Measurements from ENCODE around the gene MVB12B. TPM values are rescaled to one million over a fixed set of nuclear protein-coding genes. Genes with fewer than 3 reads are reported as not detected.

MVB12B gene
- total RNA-seq, 1 experiment from 2014 or later: 3.2 TPM

GRCh38 chr9:126508171-126508591, 181.6 kb downstream of the MVB12B start:
- DNase-seq: no peak
- no peak overlapping the region for H3K4me3 ChIP-seq
- no peaks in the 10 kb centered on the region for H3K27me3 ChIP-seq
- no peaks in the 10 kb centered on the region for H3K36me3 ChIP-seq
- H3K9me3 ChIP-seq: no peaks in the 10 kb centered on the region

GRCh38 chr9:126508928-126509327, 182.3 kb downstream of the MVB12B start:
- DNase-seq: no peak
- Histone ChIP-seq H3K36me3 (no peaks in the 10 kb centered on the region), H3K4me3 (no peak overlapping the region), H3K27me3 (no peaks in the 10 kb centered on the region), H3K9me3 (no peaks in the 10 kb centered on the region)

GRCh38 chr9:126509718-126510117, 183.1 kb downstream of the MVB12B start:
- Histone ChIP-seq H3K4me3 (no peak overlapping the region), H3K9me3 (no peaks in the 10 kb centered on the region), H3K27me3 (no peaks in the 10 kb centered on the region), H3K36me3 (no peaks in the 10 kb centered on the region)
- no peak for DNase-seq

GRCh38 chr9:126510564-126510963, 183.9 kb downstream of the MVB12B start:
- DNase-seq: no peak
- Histone ChIP-seq H3K36me3 (no peaks in the 10 kb centered on the region), H3K27me3 (no peaks in the 10 kb centered on the region), H3K4me3 (no peak overlapping the region), H3K9me3 (no peaks in the 10 kb centered on the region)

GRCh38 chr9:126511411-126511810, 184.8 kb downstream of the MVB12B start:
- no peaks in the 10 kb centered on the region for H3K27me3 ChIP-seq
- H3K9me3 ChIP-seq: no peaks in the 10 kb centered on the region
- no peaks in the 10 kb centered on the region for H3K36me3 ChIP-seq
- no peak overlapping the region for H3K4me3 ChIP-seq
- DNase-seq: no peak

- no peaks in the 10 kb centered on the region for H3K9me3 ChIP-seq
- H3K36me3 ChIP-seq: no peaks in the 10 kb centered on the region
- no peaks in the 10 kb centered on the region for H3K27me3 ChIP-seq
- H3K4me3 ChIP-seq: no peak overlapping the region
- no peak for DNase-seq
Measured at GRCh38 chr9:126513159-126514036, 186.8 kb downstream of the MVB12B start.

- DNase-seq: peak; percentile 57
- Histone ChIP-seq H3K4me3 (no peak overlapping the region), H3K36me3 (no peaks in the 10 kb centered on the region), H3K27me3 (no peaks in the 10 kb centered on the region), H3K9me3 (no peaks in the 10 kb centered on the region)
Measured at GRCh38 chr9:126514037-126514821, 187.6 kb downstream of the MVB12B start.

- no peaks in the 10 kb centered on the region for H3K27me3 ChIP-seq
- H3K4me3 ChIP-seq: no peak overlapping the region
- H3K9me3 ChIP-seq: no peaks in the 10 kb centered on the region
- no peaks in the 10 kb centered on the region for H3K36me3 ChIP-seq
- DNase-seq: no peak
Measured at GRCh38 chr9:126515001-126515872, 188.6 kb downstream of the MVB12B start.

- no peak for DNase-seq
- no peaks in the 10 kb centered on the region for H3K36me3 ChIP-seq
- H3K27me3 ChIP-seq: no peaks in the 10 kb centered on the region
- no peak overlapping the region for H3K4me3 ChIP-seq
- no peaks in the 10 kb centered on the region for H3K9me3 ChIP-seq
Measured at GRCh38 chr9:126515873-126516505, 189.4 kb downstream of the MVB12B start.

GRCh38 chr9:126516561-126516935, 189.9 kb downstream of the MVB12B start:
- Histone ChIP-seq H3K4me3 (no peak overlapping the region; the same call in 1 of the 2 replicates), H3K36me3 (no peaks in the 10 kb centered on the region), H3K9me3 (no peaks in the 10 kb centered on the region), H3K27me3 (no peaks in the 10 kb centered on the region)
- DNase-seq: no peak

GRCh38 chr9:126516936-126517832, 190.6 kb downstream of the MVB12B start:
- Histone ChIP-seq H3K27me3 (no peaks in the 10 kb centered on the region), H3K4me3 (peak overlapping the region; percentile 39), H3K36me3 (no peaks in the 10 kb centered on the region), H3K9me3 (no peaks in the 10 kb centered on the region)
- DNase-seq: peak; percentile 77

- Histone ChIP-seq H3K27me3 (no peaks in the 10 kb centered on the region), H3K4me3 (no peak overlapping the region; the same call in 1 of the 2 replicates)
Measured at GRCh38 chr9:126517833-126518356, 191.3 kb downstream of the MVB12B start.

GRCh38 chr9:126518763-126519162, 192.1 kb downstream of the MVB12B start:
- H3K9me3 ChIP-seq: no peaks in the 10 kb centered on the region
- no peak for DNase-seq
- H3K27me3 ChIP-seq: no peaks in the 10 kb centered on the region
- H3K36me3 ChIP-seq: no peaks in the 10 kb centered on the region
- no peak overlapping the region for H3K4me3 ChIP-seq

More at GRCh38 chr9:126517833-126518356, 191.3 kb downstream of the MVB12B start:
- Histone ChIP-seq H3K9me3 (no peaks in the 10 kb centered on the region), H3K36me3 (no peaks in the 10 kb centered on the region)
- DNase-seq: no peak

GRCh38 chr9:126519660-126520420, 193.2 kb downstream of the MVB12B start:
- Histone ChIP-seq H3K4me3 (no peak overlapping the region), H3K36me3 (no peaks in the 10 kb centered on the region), H3K27me3 (no peaks in the 10 kb centered on the region), H3K9me3 (no peaks in the 10 kb centered on the region)
- DNase-seq: no peak

- Histone ChIP-seq H3K9me3 (no peaks in the 10 kb centered on the region), H3K36me3 (no peaks in the 10 kb centered on the region), H3K4me3 (no peak overlapping the region), H3K27me3 (no peaks in the 10 kb centered on the region)
- DNase-seq: no peak
Measured at GRCh38 chr9:126520453-126520852, 193.8 kb downstream of the MVB12B start.

All from MG63 (cell line).